SK-N-SH treated with all-trans-retinoic acid at 6 μM for 48 hours (cell line): ENCODE results near the gene FBXW4.

ENCODE experiments used
- CSDC2 ChIP-seq: fragments of 250-450 bp; sonication (Bioruptor Pico); IDR thresholded peaks from 2 replicates; pipeline ENCODE4 v1.5.0; 2020; ENCODE audit warnings: mild to moderate bottlenecking, moderate library complexity
- OSR1 ChIP-seq: fragments of 250-450 bp; sonication (Bioruptor Pico); IDR thresholded peaks from 2 replicates; pipeline ENCODE4 v1.8.0; 2022; ENCODE audit warnings: moderate library complexity, mild to moderate bottlenecking, inconsistent platforms
- ZFP30 ChIP-seq: fragments of 450-650 bp; formaldehyde crosslinking; IDR thresholded peaks from 2 replicates; pipeline ENCODE4 v1.5.0; 2022; ENCODE audit warnings: mild to moderate bottlenecking, moderate library complexity

- TF ChIP-seq CSDC2 (CRISPR knock-in tag) (no peak), ZFP30 (CRISPR knock-in tag) (no peak), OSR1 (CRISPR knock-in tag) (no peak)
Observed at GRCh38 chr10:101670635-101671034, 24.3 kb downstream of the FBXW4 start.
